WTC11 (cell line): ENCODE measurements around the gene NECAB2.

Experiments used
- FOXP1 ChIP-seq: sonication (generic); formaldehyde crosslinking; IDR thresholded peaks from 2 replicates; pipeline ENCODE4 v1.8.0; 2022; ENCODE audit warnings: missing genetic modification reagents, mild to moderate bottlenecking, moderate library complexity, borderline replicate concordance
- MAX ChIP-seq: sonication (generic); formaldehyde crosslinking; IDR thresholded peaks from 2 replicates; pipeline ENCODE4 v1.8.0; 2022; ENCODE audit warnings: mild to moderate bottlenecking, missing genetic modification reagents
- USF2 ChIP-seq: sonication (generic); formaldehyde crosslinking; IDR thresholded peaks from 2 replicates; pipeline ENCODE4 v1.8.1; 2023; ENCODE audit warnings: mild to moderate bottlenecking, missing genetic modification reagents, moderate library complexity

- no peak for TF ChIP-seq FOXP1
- no peak for TF ChIP-seq MAX
- TF ChIP-seq USF2 (CRISPR knock-in tag): no peak
Observed at GRCh38 chr16:84047206-84047605, 79.2 kb downstream of the NECAB2 start.
